CD4-positive, alpha-beta T cell treated with Interleukin-17A for 4 hours (primary cell): ENCODE data around the gene ZMIZ1.

Experiments used
- DNase-seq: peaks from one replicate; pipeline ENCODE4 v3.0.0-alpha.2; 2020; ENCODE audit warnings: mixed read lengths

Gene ZMIZ1

GRCh38 chr10:79158402-79159097 is 89.8 kb downstream of the ZMIZ1 start:
- no peak for DNase-seq

- no peak for DNase-seq
Measured at GRCh38 chr10:79159141-79159651, 90.4 kb downstream of the ZMIZ1 start.

- DNase-seq = no peak
Measured at GRCh38 chr10:79159785-79160184, 91.0 kb downstream of the ZMIZ1 start.

- DNase-seq = no peak
Measured at GRCh38 chr10:79160191-79160590, 91.4 kb downstream of the ZMIZ1 start.

- no peak for DNase-seq
Measured at GRCh38 chr10:79161557-79161956, 92.8 kb downstream of the ZMIZ1 start.

- DNase-seq = no peak
Measured at GRCh38 chr10:79162022-79162421, 93.3 kb downstream of the ZMIZ1 start.

GRCh38 chr10:79162861-79163665 is 94.3 kb downstream of the ZMIZ1 start:
- DNase-seq = no peak

GRCh38 chr10:79163666-79163975 is 94.9 kb downstream of the ZMIZ1 start:
- DNase-seq = no peak

- no peak for DNase-seq
Measured at GRCh38 chr10:79164075-79164474, 95.3 kb downstream of the ZMIZ1 start.

- no peak for DNase-seq
Measured at GRCh38 chr10:79165070-79165778, 96.5 kb downstream of the ZMIZ1 start.

GRCh38 chr10:79166312-79166721 is 97.6 kb downstream of the ZMIZ1 start:
- DNase-seq = no peak

- DNase-seq = no peak
Measured at GRCh38 chr10:79166741-79167140, 98.0 kb downstream of the ZMIZ1 start.

GRCh38 chr10:79167537-79167936 is 98.8 kb downstream of the ZMIZ1 start:
- DNase-seq = no peak

- DNase-seq = no peak
Measured at GRCh38 chr10:79168210-79168609, 99.4 kb downstream of the ZMIZ1 start.

GRCh38 chr10:79170226-79170752 is 101.5 kb downstream of the ZMIZ1 start:
- no peak for DNase-seq

GRCh38 chr10:79170993-79171392 is 102.2 kb downstream of the ZMIZ1 start:
- no peak for DNase-seq

- no peak for DNase-seq
Measured at GRCh38 chr10:79171504-79171903, 102.7 kb downstream of the ZMIZ1 start.

- no peak for DNase-seq
Measured at GRCh38 chr10:79172881-79173280, 104.1 kb downstream of the ZMIZ1 start.

- no peak for DNase-seq
Measured at GRCh38 chr10:79173582-79174262, 105.0 kb downstream of the ZMIZ1 start.

GRCh38 chr10:79176052-79176501 is 107.3 kb downstream of the ZMIZ1 start:
- DNase-seq = no peak

- no peak for DNase-seq
Measured at GRCh38 chr10:79176949-79177602, 108.3 kb downstream of the ZMIZ1 start.

GRCh38 chr10:79178070-79178576 is 109.4 kb downstream of the ZMIZ1 start:
- DNase-seq = no peak
